OCI-LY3 (cell line): ENCODE measurements around the gene KRTAP5-6.

Source experiments
- CTCF ChIP-seq: fragments of 200-600, 300-600 bp; sonication (generic); IDR thresholded peaks from 2 replicates; pipeline ENCODE4 v1.5.1; 2014; ENCODE audit warnings: antibody characterized with exemption, low read length, low read depth
- EZH2phosphoT487 ChIP-seq: fragments of 200-600 bp; shearing (Covaris generic); IDR thresholded peaks from 2 replicates; pipeline ENCODE4 v1.6.1; 2018; ENCODE audit warnings: antibody characterized with exemption, mixed run types, low read depth

DNA sequence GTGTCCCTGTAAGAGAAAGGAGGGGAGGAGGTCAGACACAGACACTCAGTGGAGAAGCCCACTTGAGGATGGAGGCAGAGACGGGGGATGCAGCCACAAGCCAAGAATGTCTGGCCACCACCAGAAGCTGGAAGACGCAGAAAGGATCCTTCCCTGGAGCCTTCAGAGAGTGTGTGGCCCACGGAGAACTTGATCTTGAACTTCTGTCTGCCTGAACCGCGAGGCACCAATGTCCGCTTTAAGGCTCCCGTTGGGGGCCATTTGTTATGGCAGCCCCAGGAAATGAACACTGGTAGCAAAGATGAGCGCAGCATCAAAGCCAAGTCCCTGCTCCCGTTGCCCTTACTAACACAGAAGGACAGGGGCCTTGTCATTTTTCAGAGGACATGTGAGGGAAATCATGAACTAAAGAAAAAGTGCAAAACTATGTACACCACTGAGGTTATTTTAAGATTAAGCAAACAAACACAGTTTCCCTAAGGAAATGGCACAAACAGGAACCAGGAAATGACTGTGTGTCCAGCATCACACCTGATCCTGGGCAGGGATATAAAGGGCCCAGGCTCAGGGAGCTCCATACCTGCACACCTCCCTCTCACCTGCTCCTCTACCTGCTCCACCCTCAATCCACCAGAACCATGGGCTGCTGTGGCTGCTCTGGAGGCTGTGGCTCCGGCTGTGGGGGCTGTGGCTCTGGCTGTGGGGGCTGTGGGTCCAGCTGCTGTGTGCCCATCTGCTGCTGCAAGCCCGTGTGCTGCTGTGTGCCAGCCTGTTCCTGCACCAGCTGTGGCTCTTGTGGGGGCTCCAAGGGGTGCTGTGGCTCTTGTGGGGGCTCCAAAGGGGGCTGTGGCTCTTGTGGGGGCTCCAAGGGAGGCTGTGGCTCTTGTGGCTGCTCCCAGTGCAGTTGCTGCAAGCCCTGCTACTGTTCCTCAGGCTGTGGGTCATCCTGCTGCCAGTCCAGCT, at the start of gene KRTAP5-6:
- no peak for TF ChIP-seq CTCF
- no peak for TF ChIP-seq EZH2phosphoT487
